WERI-Rb-1 (cell line): Measurements from ENCODE around the gene ARHGAP26.
"Not testable (repeated sequence)": the region's sequence is repeated elsewhere in the genome, so short reads cannot be mapped to it uniquely, and the experiment has no call there.

Experiments used
- DNase-seq: peaks from one replicate; pipeline ENCODE4 v3.0.0-alpha.2; 2020
- H3K27ac ChIP-seq: fragments of 250-450 bp; sonication (Bioruptor Pico); 2 replicates; pipeline ENCODE4 v1.5.1; 2020; ENCODE audit warnings: mild to moderate bottlenecking, moderate library complexity
- H3K27me3 ChIP-seq: fragments of 250-450 bp; sonication (Bioruptor Pico); 2 replicates; pipeline ENCODE4 v1.5.1; 2021; ENCODE audit warnings: mild to moderate bottlenecking, low read depth, moderate library complexity; ENCODE audit not compliant: insufficient read depth, severe bottlenecking
- H3K36me3 ChIP-seq: fragments of 250-450 bp; sonication (Bioruptor Pico); 2 replicates; pipeline ENCODE4 v1.5.1; 2020; ENCODE audit warnings: mild to moderate bottlenecking, moderate library complexity
- H3K4me3 ChIP-seq: 2 replicates; pipeline ENCODE4 v1.5.1; 2011; ENCODE audit warnings: low read depth, mild to moderate bottlenecking, control low read depth, low read length
- H3K9me3 ChIP-seq: fragments of 250-450 bp; sonication (Bioruptor Pico); 2 replicates; pipeline ENCODE4 v1.5.1; 2021; ENCODE audit warnings: mild to moderate bottlenecking, moderate library complexity; ENCODE audit not compliant: severe bottlenecking
- TF ChIP-seq, protein P1 (sequence below): IDR thresholded peaks from 2 replicates; pipeline ENCODE4 v1.5.1; 2011; ENCODE audit warnings: low read depth, mild to moderate bottlenecking, control low read depth, inconsistent platforms, low read length

Gene ARHGAP26

DNA sequence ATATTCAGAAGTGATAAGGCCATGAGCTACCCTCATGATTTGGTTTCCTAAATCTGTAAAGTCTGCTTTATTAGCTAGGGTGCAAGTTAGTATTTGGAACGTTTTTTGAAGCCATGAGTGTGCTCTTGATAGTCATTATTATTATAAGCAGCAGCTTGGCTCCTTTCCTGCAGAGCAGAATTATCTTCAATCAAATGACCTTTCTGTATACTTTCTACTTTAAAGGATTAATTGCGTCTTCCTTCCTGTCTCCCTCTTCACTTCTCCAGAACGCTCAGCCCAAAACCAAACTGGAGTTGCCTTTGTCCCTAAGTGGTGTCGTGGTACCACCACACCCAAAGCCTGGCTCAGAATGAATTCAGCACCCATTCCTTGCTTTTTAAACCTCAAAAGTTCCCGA lies 211.3 kb downstream of the ARHGAP26 start:
- no peaks in the 10 kb centered on the region for H3K27me3 ChIP-seq
- no peaks in the 10 kb centered on the region for H3K9me3 ChIP-seq
- peak overlapping the region; percentile 59 for H3K27ac ChIP-seq
- H3K4me3 ChIP-seq = no peak overlapping the region
- H3K36me3 ChIP-seq = no peaks in the 10 kb centered on the region
- TF ChIP-seq, protein P1, sequence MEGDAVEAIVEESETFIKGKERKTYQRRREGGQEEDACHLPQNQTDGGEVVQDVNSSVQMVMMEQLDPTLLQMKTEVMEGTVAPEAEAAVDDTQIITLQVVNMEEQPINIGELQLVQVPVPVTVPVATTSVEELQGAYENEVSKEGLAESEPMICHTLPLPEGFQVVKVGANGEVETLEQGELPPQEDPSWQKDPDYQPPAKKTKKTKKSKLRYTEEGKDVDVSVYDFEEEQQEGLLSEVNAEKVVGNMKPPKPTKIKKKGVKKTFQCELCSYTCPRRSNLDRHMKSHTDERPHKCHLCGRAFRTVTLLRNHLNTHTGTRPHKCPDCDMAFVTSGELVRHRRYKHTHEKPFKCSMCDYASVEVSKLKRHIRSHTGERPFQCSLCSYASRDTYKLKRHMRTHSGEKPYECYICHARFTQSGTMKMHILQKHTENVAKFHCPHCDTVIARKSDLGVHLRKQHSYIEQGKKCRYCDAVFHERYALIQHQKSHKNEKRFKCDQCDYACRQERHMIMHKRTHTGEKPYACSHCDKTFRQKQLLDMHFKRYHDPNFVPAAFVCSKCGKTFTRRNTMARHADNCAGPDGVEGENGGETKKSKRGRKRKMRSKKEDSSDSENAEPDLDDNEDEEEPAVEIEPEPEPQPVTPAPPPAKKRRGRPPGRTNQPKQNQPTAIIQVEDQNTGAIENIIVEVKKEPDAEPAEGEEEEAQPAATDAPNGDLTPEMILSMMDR = no peak
- DNase-seq = no peak

DNA sequence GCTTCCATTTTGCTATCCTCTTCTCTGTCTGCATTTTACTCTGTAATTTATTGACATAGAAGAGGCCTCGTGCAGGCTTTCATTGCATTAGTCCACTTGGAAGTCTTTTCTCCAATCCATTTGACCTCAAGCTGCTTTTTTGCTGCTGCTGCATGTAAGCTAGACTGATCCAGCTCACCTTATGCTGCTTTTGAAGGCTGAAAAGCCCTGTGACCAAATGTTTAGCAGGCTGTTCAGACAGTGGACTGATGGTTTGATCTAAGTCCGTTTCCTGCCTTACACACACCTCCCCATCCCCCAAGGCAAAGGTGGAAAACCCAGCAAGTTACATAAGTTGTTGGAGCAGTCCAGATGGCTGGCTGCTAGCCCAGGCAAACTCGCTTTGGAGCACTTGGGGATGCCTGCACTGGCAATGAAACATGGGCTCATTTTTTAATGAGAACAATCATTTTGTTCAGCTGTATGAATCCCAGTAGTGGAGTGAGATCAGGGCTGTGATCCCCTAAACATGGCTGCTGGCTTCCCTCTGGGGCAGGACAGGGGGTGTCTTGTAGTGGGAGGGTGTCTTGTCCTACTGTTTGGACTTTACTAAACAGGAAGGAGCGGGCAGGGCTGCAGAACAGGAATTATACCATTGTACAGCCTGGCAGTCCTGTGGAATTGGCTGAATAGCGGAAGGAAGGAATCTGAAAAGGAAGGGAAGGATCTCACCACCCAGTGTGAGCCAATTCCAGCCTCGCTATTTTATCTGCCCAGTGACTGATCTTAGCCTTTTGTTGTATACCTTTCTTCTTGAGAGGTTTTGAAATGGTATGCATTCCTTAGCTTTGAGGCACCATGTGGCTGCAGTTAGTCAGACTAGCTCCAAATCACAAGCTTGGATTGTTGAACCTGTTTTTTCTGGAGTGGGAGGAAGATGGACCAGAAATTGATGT lies 212.0 kb downstream of the ARHGAP26 start:
- DNase-seq = peak; percentile 86
- no peaks in the 10 kb centered on the region for H3K9me3 ChIP-seq
- TF ChIP-seq, protein P1 = no peak
- peak overlapping the region; percentile 59 for H3K27ac ChIP-seq
- no peaks in the 10 kb centered on the region for H3K36me3 ChIP-seq
- no peaks in the 10 kb centered on the region for H3K27me3 ChIP-seq
- H3K4me3 ChIP-seq = no peak overlapping the region

DNA sequence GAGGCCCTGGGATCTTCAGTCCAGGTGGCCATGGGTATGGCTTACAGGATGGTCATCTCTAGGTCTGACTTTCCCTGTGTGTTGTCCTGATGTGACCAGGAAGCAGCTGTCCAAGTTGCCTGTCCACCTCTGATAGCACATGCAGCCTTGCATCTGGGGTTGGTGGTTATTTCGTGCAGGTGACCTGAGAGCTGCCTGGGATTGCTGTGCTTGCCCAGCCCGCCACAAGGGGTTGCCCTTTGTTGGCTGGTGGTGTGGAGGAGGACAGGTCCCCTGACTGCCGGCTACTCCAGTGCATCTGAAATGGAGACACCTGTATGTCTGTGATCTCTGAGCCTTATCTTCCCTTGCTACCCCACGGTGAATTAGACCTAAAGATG lies 212.6 kb downstream of the ARHGAP26 start:
- H3K9me3 ChIP-seq = no peaks in the 10 kb centered on the region
- no peak overlapping the region for H3K4me3 ChIP-seq
- TF ChIP-seq, protein P1 = peak; percentile 69
- H3K27ac ChIP-seq = no peak overlapping the region
- no peaks in the 10 kb centered on the region for H3K27me3 ChIP-seq
- no peaks in the 10 kb centered on the region for H3K36me3 ChIP-seq
- DNase-seq = peak; percentile 54

DNA sequence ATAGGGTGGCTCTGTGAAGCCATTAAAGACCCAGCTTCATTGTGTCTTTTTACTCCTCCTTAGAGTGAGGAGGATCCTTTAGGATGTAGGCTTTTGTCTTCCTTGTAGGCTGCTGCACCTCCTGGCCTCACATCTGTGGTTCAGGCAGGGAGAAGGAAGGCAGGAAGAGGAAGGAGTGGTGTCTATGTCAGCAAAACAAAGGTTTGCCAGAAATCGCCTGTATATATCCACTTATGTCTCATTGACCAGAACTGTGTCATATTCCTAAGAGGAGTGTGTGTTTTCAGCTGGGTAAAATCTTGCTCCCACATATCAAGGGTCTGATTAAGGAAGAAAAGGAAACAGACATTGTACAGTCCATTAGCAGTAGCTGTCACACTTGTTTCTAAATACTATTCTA lies 213.8 kb downstream of the ARHGAP26 start:
- TF ChIP-seq, protein P1 = no peak
- H3K36me3 ChIP-seq = no peaks in the 10 kb centered on the region
- no peak overlapping the region for H3K4me3 ChIP-seq
- DNase-seq = no peak
- no peak overlapping the region for H3K27ac ChIP-seq
- no peaks in the 10 kb centered on the region for H3K9me3 ChIP-seq
- no peaks in the 10 kb centered on the region for H3K27me3 ChIP-seq

DNA sequence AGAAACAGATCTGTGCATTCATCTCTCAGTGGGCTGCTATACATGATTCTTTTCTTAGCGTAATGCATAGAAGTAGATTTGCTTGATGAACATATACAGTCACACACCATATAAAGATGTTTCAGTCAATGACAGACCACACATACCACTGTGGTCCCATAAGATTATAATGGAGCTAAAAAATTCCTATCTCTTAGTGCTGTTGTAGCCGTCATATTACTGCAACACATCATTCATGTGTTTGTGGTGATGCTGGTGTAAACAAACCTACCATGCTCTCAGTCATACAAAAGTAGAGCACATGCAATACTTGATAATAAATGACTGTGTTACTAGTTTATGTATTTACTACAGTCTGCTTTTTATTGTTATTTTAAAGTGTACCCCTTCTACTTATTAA lies 214.3 kb downstream of the ARHGAP26 start:
- no peaks in the 10 kb centered on the region for H3K27me3 ChIP-seq
- no peak overlapping the region for H3K4me3 ChIP-seq
- no peaks in the 10 kb centered on the region for H3K9me3 ChIP-seq
- TF ChIP-seq, protein P1 = no peak
- no peak for DNase-seq
- H3K27ac ChIP-seq = no peak overlapping the region
- H3K36me3 ChIP-seq = no peaks in the 10 kb centered on the region

DNA sequence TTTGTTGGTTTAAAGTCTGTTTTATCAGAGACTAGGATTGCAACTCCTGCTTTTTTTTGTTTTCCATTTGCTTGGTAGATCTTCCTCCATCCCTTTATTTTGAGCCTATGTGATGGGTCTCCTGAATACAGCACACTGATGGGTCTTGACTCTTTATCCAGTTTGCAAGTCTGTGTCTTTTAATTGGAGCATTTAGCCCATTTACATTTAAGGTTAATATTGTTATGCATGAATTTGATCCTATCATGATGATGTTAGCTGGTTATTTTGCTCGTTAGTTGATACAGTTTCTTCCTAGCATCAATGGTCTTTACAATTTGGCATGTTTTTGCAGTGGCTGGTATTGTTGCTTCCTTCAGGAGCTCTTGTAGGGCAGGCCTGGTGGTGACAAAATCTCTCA lies 219.1 kb downstream of the ARHGAP26 start:
- not testable (repeated sequence) for DNase-seq, H3K9me3 ChIP-seq, H3K27me3 ChIP-seq, H3K27ac ChIP-seq, H3K36me3 ChIP-seq, H3K4me3 ChIP-seq

DNA sequence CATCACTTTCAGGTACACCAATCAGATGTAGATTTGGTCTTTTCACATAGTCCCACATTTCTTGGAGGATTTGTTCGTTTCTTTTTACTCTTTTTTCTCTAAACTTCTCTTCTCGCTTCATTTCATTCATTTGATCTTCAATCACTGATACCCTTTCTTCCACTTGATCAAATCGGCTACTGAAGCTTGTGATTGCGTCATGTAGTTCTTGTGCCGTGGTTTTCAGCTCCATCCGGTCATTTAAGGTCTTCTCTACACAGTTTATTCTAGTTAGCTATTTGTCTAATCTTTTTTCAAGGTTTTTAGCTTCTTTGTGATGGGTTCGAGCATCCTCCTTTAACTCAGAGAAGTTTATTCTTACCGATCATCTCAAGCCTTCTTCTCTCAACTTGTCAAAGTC lies 219.9 kb downstream of the ARHGAP26 start:
- not testable (repeated sequence) for H3K27me3 ChIP-seq, H3K36me3 ChIP-seq, H3K9me3 ChIP-seq, DNase-seq, H3K4me3 ChIP-seq, H3K27ac ChIP-seq
